GM18951 (cell line): ENCODE results near the gene RASGRP2.

Experiments used
- POLR2A ChIP-seq: IDR thresholded peaks from 4 replicates; pipeline ENCODE4 v1.6.1; 2011; ENCODE audit warnings: mild to moderate bottlenecking; ENCODE audit not compliant: insufficient read length, insufficient read depth; ENCODE audit errors: extremely low read depth
- in situ Hi-C: fragments of 300-500 bp; cut with MboI; formaldehyde crosslinking; loops from one replicate; pipeline ENCODE4 v1.12.0; 2022; ENCODE audit warnings: low sequenced_read_pairs, mixed read lengths, inconsistent platforms; ENCODE audit not compliant: unreplicated experiment

The RASGRP2 gene

GRCh38 chr11:64746486-64746885 lies 2.5 kb upstream of the RASGRP2 start:
- TF ChIP-seq POLR2A, result no peak
- in situ Hi-C loops, result no loop called here

DNA sequence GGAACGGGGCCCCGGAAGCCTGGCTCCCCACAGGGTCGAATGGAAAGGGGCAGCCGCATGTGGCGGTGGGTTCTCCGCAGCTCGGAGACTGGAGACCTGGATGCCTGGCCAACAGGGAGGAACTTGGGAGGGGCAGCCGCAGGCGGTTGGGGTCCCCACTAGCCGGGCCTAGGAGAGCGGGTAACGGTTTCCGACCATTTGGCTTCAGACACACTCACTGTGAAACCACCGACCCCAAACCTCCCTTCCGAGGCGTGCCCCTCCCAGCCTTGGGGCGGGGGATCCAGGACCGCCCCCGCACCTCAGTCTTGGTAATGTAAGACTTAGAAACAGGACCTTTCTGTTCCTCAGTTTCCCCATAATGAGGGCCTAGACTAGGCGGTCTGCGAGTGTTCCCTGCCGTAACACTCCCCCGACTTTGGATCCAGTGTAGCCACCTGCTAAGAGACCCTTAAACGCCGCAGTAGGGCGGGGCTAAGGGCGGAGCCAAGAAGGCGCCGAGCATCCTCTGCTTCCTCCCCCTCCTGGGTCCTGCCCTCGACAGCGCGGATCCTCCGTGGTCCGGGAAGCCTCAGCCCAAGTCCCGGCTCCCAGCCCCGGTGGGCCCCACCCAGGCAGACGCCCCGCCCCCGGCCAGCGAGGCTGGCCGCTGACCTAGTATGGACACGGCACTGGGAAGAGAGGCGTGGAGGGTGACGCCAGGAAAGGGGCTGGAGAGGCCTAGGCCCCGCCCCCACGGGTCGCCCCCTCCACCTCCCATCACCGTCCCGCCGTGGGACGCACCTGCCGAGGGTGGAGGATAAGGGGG lies 1.8 kb upstream of the RASGRP2 start:
- peak; percentile 48 for TF ChIP-seq POLR2A
- in situ Hi-C loops, result no loop called here

- in situ Hi-C loops, result no loop called here
- no peak for TF ChIP-seq POLR2A
These were observed 1.2 kb upstream of the RASGRP2 start for GRCh38 chr11:64745189-64745520.

DNA sequence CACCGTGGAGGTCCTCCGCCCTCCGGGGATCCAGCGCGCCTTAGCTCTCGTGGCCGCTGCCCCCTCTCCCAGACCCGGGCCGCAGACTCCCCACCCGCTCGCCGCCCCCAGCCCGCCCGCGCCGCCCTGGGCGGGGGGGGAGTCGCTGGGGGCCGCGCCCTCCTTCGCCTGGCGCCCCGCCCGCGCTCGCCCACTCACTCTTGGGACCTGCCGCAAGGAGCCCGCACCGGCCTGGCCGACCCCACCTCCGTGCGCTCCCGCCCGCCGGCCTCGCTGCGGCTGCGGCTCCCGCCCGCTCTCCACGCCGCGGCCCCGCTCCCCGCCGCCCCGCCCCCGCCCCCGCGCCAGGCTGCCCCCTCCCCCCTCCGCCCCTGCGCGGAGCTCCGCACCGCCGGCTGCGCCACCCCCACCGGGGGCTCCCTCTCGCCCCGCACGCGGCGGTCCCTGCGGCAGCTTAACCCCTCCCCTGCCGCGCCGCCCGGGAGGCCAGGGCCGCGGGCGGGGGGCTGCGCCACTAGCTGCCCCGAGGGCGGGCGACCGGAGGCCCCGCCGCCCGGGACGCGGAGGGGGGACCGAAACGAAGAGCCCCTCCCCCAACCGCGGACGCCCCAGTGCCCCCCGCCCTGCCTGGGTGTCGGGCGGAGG lies 724 bp upstream of the RASGRP2 start:
- in situ Hi-C loops, result no loop called here
- no peak for TF ChIP-seq POLR2A

GRCh38 chr11:64742889-64743590 lies 902 bp downstream of the RASGRP2 start:
- in situ Hi-C loops, result no loop called here
- TF ChIP-seq POLR2A, result no peak

- in situ Hi-C loops, result no loop called here
- TF ChIP-seq POLR2A, result no peak
These were observed 1.7 kb downstream of the RASGRP2 start for GRCh38 chr11:64742087-64742888.

- in situ Hi-C loops, result no loop called here
- TF ChIP-seq POLR2A, result no peak
These were observed 2.4 kb downstream of the RASGRP2 start for GRCh38 chr11:64741375-64742086.

DNA sequence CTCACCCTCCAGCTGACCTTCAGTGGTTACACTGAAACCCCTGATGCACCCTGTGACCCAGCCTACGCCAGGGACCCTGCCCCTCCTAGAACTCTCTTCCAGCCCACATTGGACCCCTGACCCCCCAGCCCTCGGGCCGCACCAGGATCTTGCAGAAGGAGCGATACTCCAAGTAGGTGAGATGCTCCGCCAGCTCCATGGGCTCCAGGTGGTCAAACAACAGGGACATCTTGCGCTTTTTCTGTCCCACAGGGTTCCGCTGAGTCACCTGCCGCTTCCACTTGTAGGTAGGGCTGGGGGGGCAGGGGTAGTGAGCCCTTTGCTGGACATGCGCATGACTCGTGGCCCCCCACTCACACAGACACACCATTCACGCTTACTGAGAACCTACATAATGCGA lies 4.1 kb downstream of the RASGRP2 start:
- in situ Hi-C loops, result no loop called here
- TF ChIP-seq POLR2A, result no peak

GRCh38 chr11:64736654-64737053 lies 7.3 kb downstream of the RASGRP2 start:
- in situ Hi-C loops, result no loop called here
- TF ChIP-seq POLR2A, result no peak

DNA sequence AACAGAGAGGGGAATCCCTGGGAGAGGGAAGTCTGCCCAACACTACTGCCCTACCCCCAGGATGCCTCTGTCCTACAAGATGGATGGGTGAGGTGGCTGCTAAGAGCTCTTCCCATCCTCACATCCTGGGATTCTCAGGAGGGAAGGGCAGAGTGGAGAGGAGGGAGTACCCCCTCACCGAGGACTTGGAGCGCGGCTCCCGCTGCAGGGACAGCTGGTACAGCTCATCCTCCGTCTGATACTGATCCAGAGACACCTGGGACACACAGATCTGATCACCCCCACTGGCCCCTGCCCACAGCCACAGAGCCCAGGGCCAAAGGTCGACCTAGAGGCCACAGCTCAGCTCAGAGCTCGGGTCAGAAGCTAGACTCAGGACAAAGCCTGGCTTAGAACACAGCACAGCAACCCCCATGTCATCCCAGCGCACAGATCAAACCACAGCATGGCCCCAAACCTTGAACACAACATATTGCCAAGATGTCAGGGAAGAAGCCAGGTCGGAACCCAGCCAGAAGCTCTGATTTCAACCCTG lies 8.2 kb downstream of the RASGRP2 start:
- TF ChIP-seq POLR2A, result no peak
- in situ Hi-C loops, result no loop called here

DNA sequence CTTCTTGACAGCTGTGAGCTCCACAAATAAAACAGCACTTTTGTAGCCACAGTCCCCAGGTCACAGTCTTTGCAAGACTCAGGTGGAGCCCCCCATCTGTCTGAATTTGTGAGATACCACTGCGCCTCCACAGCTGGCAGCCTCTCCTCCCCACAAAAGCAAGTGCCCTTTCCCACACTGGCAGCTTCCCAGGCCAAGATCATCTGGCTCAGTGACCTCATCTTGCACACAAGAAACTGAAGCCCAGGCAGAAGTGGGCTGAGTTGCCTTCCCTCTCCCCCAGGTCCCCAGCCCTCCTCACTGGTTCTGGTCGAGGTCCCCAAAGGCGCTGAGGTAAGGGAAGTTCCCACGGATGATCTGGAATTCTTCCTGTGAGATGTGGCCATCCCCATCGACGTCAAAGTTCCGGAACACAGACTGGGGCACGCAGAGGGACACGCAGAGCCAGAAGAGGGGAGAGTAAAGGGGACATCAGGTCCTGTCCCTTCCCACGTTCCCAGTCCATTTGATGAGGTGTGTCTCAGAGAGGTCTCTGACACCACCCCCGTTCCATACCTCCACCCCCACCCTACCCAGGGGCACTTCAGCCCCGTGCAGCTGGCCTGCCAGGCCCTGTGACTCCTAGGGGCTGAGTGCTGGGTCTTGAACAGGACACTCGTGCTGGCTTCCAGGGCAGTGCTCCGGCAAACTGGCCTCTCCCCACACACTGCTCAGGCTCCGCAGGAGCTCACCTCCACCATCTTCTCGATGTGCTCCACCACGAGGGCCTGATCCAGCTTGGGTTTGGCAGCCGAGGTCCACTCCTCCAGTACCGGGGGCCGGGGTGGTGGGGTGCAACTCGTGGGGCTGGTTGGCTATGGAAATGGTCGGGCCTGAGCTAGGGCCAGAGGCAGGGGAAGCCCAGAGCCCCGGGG lies 8.9 kb downstream of the RASGRP2 start:
- TF ChIP-seq POLR2A, result no peak
- in situ Hi-C loops, result no loop called here

- TF ChIP-seq POLR2A, result no peak
- in situ Hi-C loops, result no loop called here
These were observed 12.3 kb downstream of the RASGRP2 start for GRCh38 chr11:64731601-64732000.
